Adrenal gland (tissue), 12 donors: Measurements from ENCODE around the gene NTHL1. TPM values are rescaled to one million over a fixed set of nuclear protein-coding genes. Genes with fewer than 3 reads are reported as not detected.
"Not testable (repeated sequence)": the region's sequence is repeated elsewhere in the genome, so short reads cannot be mapped to it uniquely, and the experiment has no call there.

Experiments
- DNase-seq, 7 donors: peaks; one replicate each; pipeline ENCODE4 v3.0.0-alpha.2; 2019 to 2020
- H3K27ac ChIP-seq, 5 donors: fragments of 200-600 bp; sonication (generic) in 4 of 5; 1 replicate in 3 of 5; 2 replicates in 2 of 5; pipeline versions ENCODE4 v1.5.1 to v1.8.0; 2016 to 2020; ENCODE audit warnings: mild to moderate bottlenecking in 1 of 5
- H3K27me3 ChIP-seq: fragments of 200-600 bp; 2 replicates; pipeline ENCODE4 v1.8.0; 2021
- H3K36me3 ChIP-seq, 2 donors: fragments of 200-600 bp; replicated peaks in 1 of 2; 1 replicate in 1 of 2; 2 replicates in 1 of 2; pipeline versions ENCODE4 v1.5.1 to v1.8.0; 2018 to 2022
- H3K4me1 ChIP-seq, 2 donors: fragments of 200-600 bp; replicated peaks in 1 of 2; 1 replicate in 1 of 2; 2 replicates in 1 of 2; pipeline versions ENCODE4 v1.5.1 to v1.8.0; 2018 to 2021
- H3K4me3 ChIP-seq, 4 donors: fragments of 200-600 bp; sonication (generic) in 3 of 4; one replicate each; pipeline ENCODE4 v1.5.1; 2016 to 2018
- H3K9me3 ChIP-seq, 3 donors: fragments of 200-600 bp; sonication (generic) in 1 of 3; replicated peaks in 1 of 3; 1 replicate in 2 of 3; 2 replicates in 1 of 3; pipeline versions ENCODE4 v1.5.1 to v1.8.0; 2016 to 2021
- POLR2A ChIP-seq, 2 donors: fragments of 450-650 bp; IDR thresholded peaks; one replicate each; pipeline ENCODE4 v1.6.1; 2017; ENCODE audit warnings: antibody characterized with exemption in 2 of 2, mild to moderate bottlenecking in 2 of 2, moderate library complexity in 1 of 2
- WGBS, 4 donors: extraction: QIAGEN DNeasy Blood & Tissue Kit in 2 of 4; methylation state at CpG; one replicate each; pipeline versions ENCODE4 v1.1.5 to v1.1.7; 2013 to 2017; 5-methylcytosine and 5-hydroxymethylcytosine counted together
- intact Hi-C, 2 donors: fragments of 100-400 bp; cut with DNase I; formaldehyde crosslinking; loops; one replicate each; pipeline versions ENCODE4 v1.14.1 to v1.15.0; 2022 to 2023
- polyA plus RNA-seq, 3 donors: library from polyadenylated mRNA; stranded (reverse); fragments of 200-250 nt in 2 of 3; fragments of 350-450 nt in 1 of 3; fragmentation: Illumina TruSeq in 1 of 3; extraction: RNeasy Lipid Tissue Mini Kit (QIAGEN cat#74804) in 1 of 3; gene quantifications; one replicate each; pipeline ENCODE4 v1.2.3, GENCODE V29; 2013 to 2014
- total RNA-seq, 9 donors: library from RNA; depleted of rRNA in 4 of 9; stranded (reverse); fragments of >200 nt in 4 of 9; fragments of 120-200 nt in 1 of 9; fragmentation: NEBNext Ultra II Directional in 1 of 9; extraction: Animal tissue kit (Norgen Biotek cat#: 25700) in 1 of 9; gene quantifications; one replicate each; pipeline versions ENCODE4 v1.1.0 to v1.2.4, GENCODE V29; 2013 to 2023
- TF ChIP-seq, protein P1 (sequence below), 6 experiments: fragments of 450-650 bp in 4 of 6; fragments of 200-600 bp in 2 of 6; sonication (generic) in 1 of 6; IDR thresholded peaks; 1 replicate in 5 of 6; 2 replicates in 1 of 6; pipeline versions ENCODE4 v1.5.1 to v1.8.0; 2016 to 2021; ENCODE audit warnings: antibody characterized with exemption in 6 of 6, mild to moderate bottlenecking in 2 of 6, moderate library complexity in 1 of 6
- donor health status: healthy with polysubstance abuse.
- donor health status: Bipolar disorder and iron deficiency.
- donor health status: DM: yes; HTN: yes; CAD: no.
- donor health status: DM: no; HTN: no; CAD: no.
- donor health status: DM: no; HTN: no; CAD: no.
- donor health status: DM: yes; HTN: yes; CAD: no.

The NTHL1 gene
- total and polyA plus RNA-seq, 12 donors: 1.5 to 36.6 (median 17.2) TPM

DNA sequence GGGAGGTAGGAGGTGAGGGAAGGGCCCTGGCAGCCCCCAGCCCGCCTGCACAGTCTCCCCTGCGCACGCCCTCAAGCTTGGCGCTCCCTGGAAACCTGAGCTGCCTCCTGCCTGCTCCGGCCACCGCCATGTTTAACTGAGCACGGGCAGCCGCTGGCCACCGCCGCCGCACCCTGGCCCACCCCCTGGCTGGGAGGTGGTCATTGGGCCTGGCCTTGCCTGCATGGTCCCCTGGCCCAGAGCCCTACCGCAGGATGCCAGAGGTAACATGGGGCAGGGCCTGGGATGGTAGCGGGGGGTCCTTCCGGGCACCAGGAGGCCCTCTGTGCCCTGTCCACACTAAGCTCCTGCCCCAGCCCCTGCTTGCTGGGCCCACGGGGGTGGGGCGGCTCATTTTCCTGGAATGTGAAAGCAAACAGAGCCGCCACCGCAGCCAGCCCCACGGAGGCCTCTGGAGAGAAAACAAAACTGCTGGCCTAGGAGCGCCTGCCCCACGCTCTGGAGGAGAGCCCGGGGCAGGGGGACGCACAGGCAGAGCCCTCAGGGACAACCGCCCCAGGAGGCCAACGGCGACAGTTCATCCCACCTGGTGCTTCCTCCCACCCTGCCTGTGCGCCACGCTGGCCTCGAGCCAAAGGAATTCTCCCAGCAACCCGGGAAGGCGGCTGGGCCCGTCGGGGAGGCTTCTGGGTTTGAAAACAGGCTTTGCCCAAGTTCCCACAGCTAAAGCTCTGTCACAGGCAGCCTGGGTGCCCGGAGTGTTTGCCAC, 12.0 kb downstream of the NTHL1 start:
- WGBS, 4 donors: 51 to 75% (median 67%) methylated on average over 8 to 34 of the region's 34 CpGs
- H3K4me3 ChIP-seq: peak overlapping the region in 1 of 4 donors; percentile 10
- no peaks in the 10 kb centered on the region for H3K9me3 ChIP-seq
- H3K27me3 ChIP-seq: no peaks in the 10 kb centered on the region
- TF ChIP-seq POLR2A (IDR thresholded peaks at IDR 0.05): no peak
- TF ChIP-seq, protein P1, sequence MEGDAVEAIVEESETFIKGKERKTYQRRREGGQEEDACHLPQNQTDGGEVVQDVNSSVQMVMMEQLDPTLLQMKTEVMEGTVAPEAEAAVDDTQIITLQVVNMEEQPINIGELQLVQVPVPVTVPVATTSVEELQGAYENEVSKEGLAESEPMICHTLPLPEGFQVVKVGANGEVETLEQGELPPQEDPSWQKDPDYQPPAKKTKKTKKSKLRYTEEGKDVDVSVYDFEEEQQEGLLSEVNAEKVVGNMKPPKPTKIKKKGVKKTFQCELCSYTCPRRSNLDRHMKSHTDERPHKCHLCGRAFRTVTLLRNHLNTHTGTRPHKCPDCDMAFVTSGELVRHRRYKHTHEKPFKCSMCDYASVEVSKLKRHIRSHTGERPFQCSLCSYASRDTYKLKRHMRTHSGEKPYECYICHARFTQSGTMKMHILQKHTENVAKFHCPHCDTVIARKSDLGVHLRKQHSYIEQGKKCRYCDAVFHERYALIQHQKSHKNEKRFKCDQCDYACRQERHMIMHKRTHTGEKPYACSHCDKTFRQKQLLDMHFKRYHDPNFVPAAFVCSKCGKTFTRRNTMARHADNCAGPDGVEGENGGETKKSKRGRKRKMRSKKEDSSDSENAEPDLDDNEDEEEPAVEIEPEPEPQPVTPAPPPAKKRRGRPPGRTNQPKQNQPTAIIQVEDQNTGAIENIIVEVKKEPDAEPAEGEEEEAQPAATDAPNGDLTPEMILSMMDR (IDR thresholded peaks at IDR 0.05): no peak
- DNase-seq: peak in 2 of 7 donors; percentile 26 to 71
- intact Hi-C loops: no loop called here
- H3K27ac ChIP-seq: peak overlapping the region in 4 of 5 donors; percentile 37 to 90 (median 60)
- H3K36me3 ChIP-seq: no peaks in the 10 kb centered on the region
- H3K4me1 ChIP-seq: peaks cover 9 to 69% of the 10 kb centered on the region in 2 donors

DNA sequence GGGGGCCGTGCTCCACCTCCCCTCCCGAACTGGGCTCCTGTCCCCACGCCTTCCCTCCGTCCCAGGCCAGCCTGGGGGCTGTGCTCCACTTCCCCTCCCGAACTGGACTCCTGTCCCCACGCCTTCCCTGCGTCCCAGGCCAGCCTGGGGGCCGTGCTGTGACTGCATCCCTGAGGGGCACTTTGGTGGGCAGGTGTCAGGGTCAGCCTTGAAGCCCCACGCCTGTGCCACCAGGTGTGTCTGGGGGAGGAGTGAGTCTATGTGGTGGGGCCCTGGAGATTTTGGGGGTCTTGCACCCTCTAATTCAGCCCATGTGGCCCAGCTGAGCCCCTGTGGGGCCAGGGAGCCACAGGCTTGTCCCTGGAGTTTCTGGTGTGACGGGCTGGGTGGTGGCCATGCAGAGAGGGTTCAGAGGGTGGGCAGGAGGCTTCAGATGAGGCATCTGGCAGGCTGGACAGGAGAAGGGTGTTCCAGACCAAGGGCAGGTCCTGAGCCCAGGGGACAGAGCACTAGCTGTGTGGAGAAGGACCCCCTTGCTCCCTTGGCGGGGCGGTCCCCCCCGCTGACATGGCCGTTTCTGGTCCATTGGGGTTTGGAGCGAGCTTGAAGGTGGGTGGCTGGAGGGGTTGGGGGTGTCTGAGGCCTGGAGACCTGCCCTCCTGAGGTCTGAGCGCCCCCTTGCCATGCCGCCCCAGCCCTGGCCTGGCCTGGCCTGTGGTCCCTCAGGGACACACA, 12.8 kb downstream of the NTHL1 start:
- Histone ChIP-seq H3K27me3 (no peaks in the 10 kb centered on the region), H3K27ac (peak overlapping the region in 3 of 5 donors; percentile 37 to 90 (median 74)), H3K4me1 (peaks cover 9 to 63% of the 10 kb centered on the region in 2 donors), H3K9me3 (no peaks in the 10 kb centered on the region), H3K4me3 (no peak overlapping the region), H3K36me3 (no peaks in the 10 kb centered on the region)
- WGBS, 4 donors: 57 to 78% (median 63%) methylated on average over 11 to 16 of the region's 17 CpGs
- DNase-seq: no peak
- intact Hi-C loops: no loop called here
- no peak for TF ChIP-seq POLR2A (IDR thresholded peaks at IDR 0.05)
- TF ChIP-seq, protein P1 (IDR thresholded peaks at IDR 0.05): no peak

DNA sequence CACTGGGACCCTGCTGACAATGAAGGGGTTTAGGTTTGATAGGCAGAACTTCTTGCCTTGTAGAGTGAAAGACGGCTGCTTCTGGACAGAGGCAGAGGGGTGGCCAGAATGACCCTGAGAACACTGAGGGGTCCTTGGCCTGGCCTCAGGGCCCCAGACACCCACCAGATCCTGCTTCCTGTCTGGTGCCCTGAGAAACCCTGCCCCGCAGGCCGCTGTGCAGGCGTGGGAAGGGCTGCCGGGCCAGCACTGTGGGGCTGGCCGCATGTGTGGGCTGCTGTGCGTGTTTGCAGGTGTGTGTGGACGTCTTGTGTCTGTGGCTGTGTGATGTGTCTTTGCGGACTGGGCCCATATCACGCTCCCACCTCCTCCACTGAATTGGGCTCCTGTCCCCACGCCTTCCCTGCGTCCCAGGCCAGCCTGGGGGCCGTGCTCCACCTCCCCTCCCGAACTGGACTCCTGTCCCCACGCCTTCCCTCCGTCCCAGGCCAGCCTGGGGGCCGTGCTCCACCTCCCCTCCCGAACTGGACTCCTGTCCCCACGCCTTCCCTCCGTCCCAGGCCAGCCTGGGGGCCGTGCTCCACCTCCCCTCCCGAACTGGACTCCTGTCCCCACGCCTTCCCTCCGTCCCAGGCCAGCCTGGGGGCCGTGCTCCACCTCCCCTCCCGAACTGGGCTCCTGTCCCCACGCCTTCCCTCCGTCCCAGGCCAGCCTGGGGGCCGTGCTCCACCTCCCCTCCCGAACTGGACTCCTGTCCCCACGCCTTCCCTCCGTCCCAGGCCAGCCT, 13.5 kb downstream of the NTHL1 start:
- H3K4me3 ChIP-seq: peak overlapping the region in 2 of 4 donors; percentile 15 to 53
- intact Hi-C loops, H3K9me3 ChIP-seq, H3K27me3 ChIP-seq, H3K36me3 ChIP-seq, DNase-seq: not testable (repeated sequence)
- WGBS, 4 donors: 30 to 80% (median 50%) methylated on average over 8 to 14 of the region's 32 CpGs
- H3K27ac ChIP-seq: peak overlapping the region; percentile 24 to 93 (median 77)
- H3K4me1 ChIP-seq: peaks cover 9 to 55% of the 10 kb centered on the region in 2 donors

DNA sequence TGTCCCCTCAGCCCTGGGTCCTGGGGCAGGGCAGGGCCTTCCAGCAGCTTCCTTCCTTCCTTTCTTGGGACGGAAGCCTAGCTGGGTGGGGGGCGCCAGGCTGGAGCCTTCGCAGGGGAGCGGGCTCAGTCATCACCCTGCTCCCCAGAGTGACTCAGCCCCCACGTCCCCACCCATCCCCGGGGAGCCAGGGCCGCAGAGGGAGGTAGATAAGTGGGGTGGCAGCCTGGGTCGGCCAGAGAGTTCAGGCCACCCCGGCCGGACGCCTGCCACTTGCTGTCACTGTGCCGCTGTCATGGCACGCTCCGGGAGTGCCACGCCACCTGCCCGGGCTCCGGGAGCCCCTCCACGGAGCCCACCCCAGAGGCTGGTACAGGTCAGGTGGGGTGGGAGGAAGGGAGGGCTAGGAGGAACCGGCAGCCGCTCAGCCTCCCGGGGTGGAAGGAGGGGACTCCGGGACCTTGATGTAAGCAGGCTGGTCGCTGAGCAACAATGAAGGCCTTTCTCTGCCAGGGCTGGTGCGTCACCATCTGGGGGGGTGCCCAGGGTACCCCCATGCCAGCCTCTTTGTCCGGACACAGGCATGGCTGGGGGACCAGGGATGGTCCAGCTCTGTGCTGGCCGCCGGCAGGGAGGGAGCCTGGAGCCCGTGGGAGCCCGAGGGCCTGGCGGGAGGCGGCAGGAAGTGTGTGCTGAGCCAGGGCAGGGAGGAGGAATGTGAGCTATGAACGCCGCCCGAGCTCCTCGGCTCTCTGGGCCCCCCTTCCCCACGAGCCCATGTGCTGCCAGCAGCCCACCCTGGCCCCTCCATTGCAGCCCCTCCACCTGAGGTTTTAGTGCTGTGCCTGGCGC, 14.4 kb downstream of the NTHL1 start:
- intact Hi-C loops: no loop called here
- DNase-seq: peak; percentile 70 to 90 (median 77)
- H3K4me3 ChIP-seq: peak overlapping the region in 2 of 4 donors; percentile 15 to 53
- TF ChIP-seq POLR2A (IDR thresholded peaks at IDR 0.05): no peak
- TF ChIP-seq, protein P1 (IDR thresholded peaks at IDR 0.05): no peak
- H3K27ac ChIP-seq: peak overlapping the region; percentile 24 to 93 (median 77)
- 4 to 11% (median 9%) methylated on average over 6 to 37 of the region's 37 CpGs for WGBS, 4 donors
- no peaks in the 10 kb centered on the region for H3K36me3 ChIP-seq
- no peaks in the 10 kb centered on the region for H3K9me3 ChIP-seq
- peaks cover 9 to 48% of the 10 kb centered on the region in 2 donors for H3K4me1 ChIP-seq
- no peaks in the 10 kb centered on the region for H3K27me3 ChIP-seq
